ENCODE data around the gene STK32B.

- TF ChIP-seq POLR2AphosphoS5 (IDR thresholded peaks at IDR 0.05) (no peak), CTCF (IDR thresholded peaks at IDR 0.05) (no peak)
Observed at GRCh38 chr4:5101571-5101970, 50.3 kb downstream of the STK32B start.
